Smooth muscle cell (in vitro differentiated cells): ENCODE data around the gene CDKAL1. TPM values are rescaled to one million over a fixed set of nuclear protein-coding genes. Genes with fewer than 3 reads are reported as not detected.

ENCODE experiments used
- DNase-seq: peaks from one replicate; lab custom pipeline; 2025; ENCODE audit not compliant: unreplicated experiment; lab: John Stamatoyannopoulos, UW
- H2AFZ ChIP-seq: fragments of 200-600 bp; sonication (generic); 2 replicates; pipeline ENCODE4 v1.6.0; 2016; ENCODE audit warnings: antibody characterized with exemption, low read depth, mild to moderate bottlenecking
- H3F3A ChIP-seq: fragments of 200-600 bp; sonication (generic); 2 replicates; pipeline ENCODE4 v1.6.0; 2017; ENCODE audit warnings: antibody characterized with exemption, low read depth
- H3K27ac ChIP-seq: fragments of 200-600 bp; sonication (generic); 2 replicates; pipeline ENCODE4 v1.5.1; 2016; ENCODE audit warnings: low read depth, mild to moderate bottlenecking
- H3K27me3 ChIP-seq: fragments of 200-600 bp; sonication (generic); 2 replicates; pipeline ENCODE4 v1.6.1; 2016; ENCODE audit warnings: low read depth, mild to moderate bottlenecking
- H3K36me3 ChIP-seq: fragments of 200-600 bp; sonication (generic); 2 replicates; pipeline ENCODE4 v1.5.1; 2016; ENCODE audit warnings: low read depth
- H3K4me1 ChIP-seq: fragments of 200-600 bp; sonication (generic); 2 replicates; pipeline ENCODE4 v1.5.1; 2016; ENCODE audit warnings: low read depth
- H3K4me2 ChIP-seq: fragments of 200-600 bp; sonication (generic); 2 replicates; pipeline ENCODE4 v1.6.0; 2016; ENCODE audit warnings: mild to moderate bottlenecking
- H3K4me3 ChIP-seq: fragments of 200-600 bp; sonication (generic); 2 replicates; pipeline ENCODE4 v1.5.1; 2016; ENCODE audit warnings: mild to moderate bottlenecking
- H3K79me2 ChIP-seq: fragments of 200-600 bp; sonication (generic); 2 replicates; pipeline ENCODE4 v1.6.0; 2016; ENCODE audit warnings: low read depth, mild to moderate bottlenecking
- H3K9ac ChIP-seq: fragments of 200-600 bp; sonication (generic); 2 replicates; pipeline ENCODE4 v1.6.0; 2016; ENCODE audit warnings: low read depth
- H3K9me3 ChIP-seq: fragments of 200-600 bp; sonication (generic); replicated peaks from 2 replicates; pipeline ENCODE4 v1.5.1; 2016; ENCODE audit warnings: low read depth
- H4K20me1 ChIP-seq: fragments of 200-600 bp; sonication (generic); 2 replicates; pipeline ENCODE4 v1.6.0; 2016; ENCODE audit warnings: low read depth
- CTCF ChIP-seq: fragments of 200-600 bp; sonication (generic); IDR thresholded peaks from 2 replicates; pipeline ENCODE4 v1.5.1; 2017; ENCODE audit warnings: borderline replicate concordance, mild to moderate bottlenecking, antibody characterized with exemption; ENCODE audit not compliant: insufficient read depth, poor library complexity, severe bottlenecking
- WGBS: methylation state at CpG from one replicate; pipeline ENCODE4 v1.1.7; 2016; ENCODE audit warnings: low lambda C conversion rate; 5-methylcytosine and 5-hydroxymethylcytosine counted together
- polyA plus RNA-seq: library from polyadenylated mRNA; unstranded; fragments of >200 nt; fragmentation: Nextera tagmentation; extraction: Ambion mirVana; gene quantifications from 2 replicates; pipeline ENCODE4 v1.2.1, GENCODE V29; 2016
- total RNA-seq: library from RNA; depleted of rRNA; stranded (reverse); fragments of >200 nt; gene quantifications from 2 replicates; pipeline ENCODE4 v1.2.3, GENCODE V29; 2014

The CDKAL1 gene
- total and polyA plus RNA-seq, 2 experiments from 2014 or later: 16.5 to 16.6 TPM

- H4K20me1 ChIP-seq: no peaks in the 10 kb centered on the region
- H3K9ac ChIP-seq: no peak overlapping the region
- no peak overlapping the region for H3K4me3 ChIP-seq
- DNase-seq: no peak
- H3K79me2 ChIP-seq: no peaks in the 10 kb centered on the region
- no peaks in the 10 kb centered on the region for H3K36me3 ChIP-seq
- TF ChIP-seq CTCF: no peak
- H3K27ac ChIP-seq: no peak overlapping the region
- H3K4me1 ChIP-seq: peaks cover 35% of the 10 kb centered on the region
- WGBS: 85% methylated on average over 6 of the region's 6 CpGs
- no peaks in the 10 kb centered on the region for H3F3A ChIP-seq
- H3K9me3 ChIP-seq: no peaks in the 10 kb centered on the region
- H3K4me2 ChIP-seq: no peak overlapping the region
- H3K27me3 ChIP-seq: no peaks in the 10 kb centered on the region
- no peak overlapping the region for H2AFZ ChIP-seq
These were observed 598.9 kb downstream of the CDKAL1 start for GRCh38 chr6:21132856-21133838.

DNA sequence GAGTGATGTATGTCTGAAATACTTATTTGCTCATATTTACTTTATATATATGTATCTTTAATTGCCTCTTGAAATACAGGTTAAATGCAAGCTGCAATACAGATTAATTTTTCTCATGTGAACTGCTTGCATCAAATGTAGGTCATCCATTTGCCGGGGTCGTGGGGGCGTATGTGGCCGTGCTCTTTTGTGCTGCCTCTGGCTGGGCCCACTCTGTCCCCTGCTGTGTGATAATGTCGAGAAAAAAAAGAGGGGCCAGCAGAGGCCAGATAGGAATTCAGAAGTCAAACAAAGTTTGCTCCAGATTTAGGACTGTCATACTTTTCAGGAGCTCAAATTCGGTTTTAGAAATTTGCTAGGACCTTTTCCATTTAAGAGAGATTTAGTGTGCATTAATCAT lies 599.6 kb downstream of the CDKAL1 start:
- Histone ChIP-seq H3K79me2 (no peaks in the 10 kb centered on the region), H4K20me1 (no peaks in the 10 kb centered on the region), H3F3A (no peaks in the 10 kb centered on the region), H3K27me3 (no peaks in the 10 kb centered on the region), H3K36me3 (no peaks in the 10 kb centered on the region), H3K9ac (no peak overlapping the region), H3K4me2 (no peak overlapping the region), H3K9me3 (no peaks in the 10 kb centered on the region), H3K4me1 (peaks cover 35% of the 10 kb centered on the region), H3K4me3 (no peak overlapping the region), H3K27ac (no peak overlapping the region), H2AFZ (no peak overlapping the region)
- DNase-seq: no peak
- TF ChIP-seq CTCF: no peak
- WGBS: 76% methylated on average over 6 of the region's 6 CpGs

DNA sequence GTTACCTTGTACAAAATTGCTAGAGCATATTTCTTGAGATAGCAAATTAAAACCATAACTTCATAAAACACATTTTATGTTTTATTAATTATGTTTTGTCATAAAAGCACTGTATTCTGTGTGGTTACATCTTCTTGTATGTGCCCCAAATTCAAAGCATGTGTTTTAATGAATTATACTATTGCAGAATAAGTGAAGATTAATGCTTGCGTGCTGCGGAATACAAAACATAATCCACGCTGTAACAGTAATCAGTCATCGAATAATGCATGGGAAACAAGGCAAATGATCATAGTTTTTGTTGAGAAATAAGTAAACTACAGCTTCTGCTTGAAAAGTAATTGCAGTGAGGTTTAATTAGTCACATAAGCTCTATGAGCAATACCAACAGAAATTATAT lies 600.1 kb downstream of the CDKAL1 start:
- Histone ChIP-seq H3F3A (no peaks in the 10 kb centered on the region), H3K4me3 (no peak overlapping the region), H3K27ac (no peak overlapping the region), H4K20me1 (no peaks in the 10 kb centered on the region), H2AFZ (no peak overlapping the region), H3K4me1 (peaks cover 35% of the 10 kb centered on the region), H3K36me3 (no peaks in the 10 kb centered on the region), H3K9me3 (no peaks in the 10 kb centered on the region), H3K79me2 (no peaks in the 10 kb centered on the region), H3K9ac (no peak overlapping the region), H3K4me2 (no peak overlapping the region), H3K27me3 (no peaks in the 10 kb centered on the region)
- DNase-seq: no peak
- 96% methylated on average over 4 of the region's 4 CpGs for WGBS
- no peak for TF ChIP-seq CTCF
